ENCODE data around the gene PKNOX2. TPM values are rescaled to one million over a fixed set of nuclear protein-coding genes. Genes with fewer than 3 reads are reported as not detected.
A peak's percentile ranks its signal among the peaks of the same experiment; 100 is the strongest.

The PKNOX2 gene
- total RNA-seq, 5 donors from 2014 or later (not counting 1 experiment from before 2014, with no cell fraction given), result 0.55 TPM; not detected in 4

- POLR2A ChIA-PET, result no interaction called here
- no peaks in the 10 kb centered on the region for H3K9me3 Mint-ChIP-seq
- Histone ChIP-seq H3K27me3 (replicated peaks in 1 of 2; ENCODE audit: control insufficient read depth in 2 of 2, extremely low read depth in 1 of 2, insufficient read depth in 2 of 2, low read length in 1 of 2) (peaks cover 0 to 33% of the 10 kb centered on the region in 2 experiments), H3K4me3 (ENCODE audit: control insufficient read depth in 1 of 2, extremely low read depth in 1 of 2, low read length in 1 of 2) (no peak overlapping the region), H3K4me1 (ENCODE audit: control insufficient read depth in 1 of 2, extremely low read depth in 1 of 2, insufficient read depth in 2 of 2, low read length in 2 of 2) (no peaks in the 10 kb centered on the region), H3K36me3 (ENCODE audit: control insufficient read depth in 2 of 2, extremely low read depth in 1 of 2, insufficient read depth in 1 of 2, low read length in 1 of 2) (no peaks in the 10 kb centered on the region), H3K27ac (ENCODE audit: low read length) (no peak overlapping the region), H3K9me3 (no peaks in the 10 kb centered on the region)
- WGBS (ENCODE audit: insufficient coverage), result 100% methylated on average over 2 of the region's 5 CpGs
- ATAC-seq (replicated peaks in 1 of 4) (no peak), DNase-seq (no peak)
- H3K27me3 Mint-ChIP-seq, result peaks cover 14 to 18% of the 10 kb centered on the region in 2 donors
- H3K4me3 Mint-ChIP-seq, result no peak overlapping the region
- H3K27ac Mint-ChIP-seq, result no peak overlapping the region
- CTCF ChIA-PET, result no interaction called here
- no peaks in the 10 kb centered on the region for H3K4me1 Mint-ChIP-seq
- H3K36me3 Mint-ChIP-seq, result no peaks in the 10 kb centered on the region
Measured at GRCh38 chr11:125211191-125211947, 46.8 kb downstream of the PKNOX2 start.

- CTCF ChIA-PET, result no interaction called here
- POLR2A ChIA-PET, result no interaction called here
- H3K27me3 ChIP-seq (replicated peaks in 1 of 2; ENCODE audit: control insufficient read depth in 2 of 2, extremely low read depth in 1 of 2, insufficient read depth in 2 of 2, low read length in 1 of 2), result peaks cover 0 to 37% of the 10 kb centered on the region in 2 experiments
- no peaks in the 10 kb centered on the region for H3K36me3 Mint-ChIP-seq
- H3K36me3 ChIP-seq (ENCODE audit: control insufficient read depth in 2 of 2, extremely low read depth in 1 of 2, insufficient read depth in 1 of 2, low read length in 1 of 2), result no peaks in the 10 kb centered on the region
- ATAC-seq (replicated peaks in 1 of 4) (no peak), DNase-seq (no peak)
- no peaks in the 10 kb centered on the region for H3K9me3 Mint-ChIP-seq
- H3K4me3 Mint-ChIP-seq, result no peak overlapping the region
- H3K9me3 ChIP-seq, result no peaks in the 10 kb centered on the region
- peaks cover 14 to 19% of the 10 kb centered on the region in 2 donors for H3K27me3 Mint-ChIP-seq
- no peaks in the 10 kb centered on the region for H3K4me1 ChIP-seq (ENCODE audit: control insufficient read depth in 1 of 2, extremely low read depth in 1 of 2, insufficient read depth in 2 of 2, low read length in 2 of 2)
- H3K27ac ChIP-seq (ENCODE audit: low read length), result no peak overlapping the region
- H3K4me3 ChIP-seq (ENCODE audit: control insufficient read depth in 1 of 2, extremely low read depth in 1 of 2, low read length in 1 of 2), result no peak overlapping the region
- H3K4me1 Mint-ChIP-seq, result no peaks in the 10 kb centered on the region
- no CpG with 5 or more reads among the region's 4 CpGs for WGBS (ENCODE audit: insufficient coverage)
- no peak overlapping the region for H3K27ac Mint-ChIP-seq
Measured at GRCh38 chr11:125211948-125212340, 47.4 kb downstream of the PKNOX2 start.

- Mint-ChIP-seq H3K4me3 (no peak overlapping the region), H3K4me1 (no peaks in the 10 kb centered on the region), H3K27me3 (peaks cover 27 to 37% of the 10 kb centered on the region in 2 donors), H3K27ac (peak overlapping the region in 1 of 2 donors; percentile 24), H3K36me3 (no peaks in the 10 kb centered on the region), H3K9me3 (no peaks in the 10 kb centered on the region)
- POLR2A ChIA-PET, result no interaction called here
- WGBS (ENCODE audit: insufficient coverage), result 66% methylated on average over 9 of the region's 18 CpGs
- no peak overlapping the region for H3K4me3 ChIP-seq (ENCODE audit: control insufficient read depth in 1 of 2, extremely low read depth in 1 of 2, low read length in 1 of 2)
- H3K36me3 ChIP-seq (ENCODE audit: control insufficient read depth in 2 of 2, extremely low read depth in 1 of 2, insufficient read depth in 1 of 2, low read length in 1 of 2), result no peaks in the 10 kb centered on the region
- ATAC-seq (replicated peaks in 1 of 4) (no peak), DNase-seq (no peak)
- no peaks in the 10 kb centered on the region for H3K4me1 ChIP-seq (ENCODE audit: control insufficient read depth in 1 of 2, extremely low read depth in 1 of 2, insufficient read depth in 2 of 2, low read length in 2 of 2)
- peaks cover 0 to 44% of the 10 kb centered on the region in 2 experiments for H3K27me3 ChIP-seq (replicated peaks in 1 of 2; ENCODE audit: control insufficient read depth in 2 of 2, extremely low read depth in 1 of 2, insufficient read depth in 2 of 2, low read length in 1 of 2)
- H3K9me3 ChIP-seq, result no peaks in the 10 kb centered on the region
- no peak overlapping the region for H3K27ac ChIP-seq (ENCODE audit: low read length)
- CTCF ChIA-PET, result no interaction called here
Measured at GRCh38 chr11:125214601-125215565, 50.3 kb downstream of the PKNOX2 start.

- ATAC-seq (replicated peaks in 1 of 4) (no peak), DNase-seq (no peak)
- no peaks in the 10 kb centered on the region for H3K36me3 Mint-ChIP-seq
- no peak overlapping the region for H3K4me3 Mint-ChIP-seq
- no peaks in the 10 kb centered on the region for H3K4me1 Mint-ChIP-seq
- WGBS (ENCODE audit: insufficient coverage), result 70% methylated on average over 3 of the region's 6 CpGs
- H3K27ac ChIP-seq (ENCODE audit: low read length), result no peak overlapping the region
- peaks cover 29 to 40% of the 10 kb centered on the region in 2 donors for H3K27me3 Mint-ChIP-seq
- H3K27me3 ChIP-seq (replicated peaks in 1 of 2; ENCODE audit: control insufficient read depth in 2 of 2, extremely low read depth in 1 of 2, insufficient read depth in 2 of 2, low read length in 1 of 2), result peaks cover 0 to 44% of the 10 kb centered on the region in 2 experiments
- no peak overlapping the region for H3K4me3 ChIP-seq (ENCODE audit: control insufficient read depth in 1 of 2, extremely low read depth in 1 of 2, low read length in 1 of 2)
- no peak overlapping the region for H3K27ac Mint-ChIP-seq
- CTCF ChIA-PET, result no interaction called here
- no peaks in the 10 kb centered on the region for H3K36me3 ChIP-seq (ENCODE audit: control insufficient read depth in 2 of 2, extremely low read depth in 1 of 2, insufficient read depth in 1 of 2, low read length in 1 of 2)
- H3K4me1 ChIP-seq (ENCODE audit: control insufficient read depth in 1 of 2, extremely low read depth in 1 of 2, insufficient read depth in 2 of 2, low read length in 2 of 2), result no peaks in the 10 kb centered on the region
- H3K9me3 Mint-ChIP-seq, result no peaks in the 10 kb centered on the region
- H3K9me3 ChIP-seq, result no peaks in the 10 kb centered on the region
- POLR2A ChIA-PET, result no interaction called here
Measured at GRCh38 chr11:125215976-125216375, 51.4 kb downstream of the PKNOX2 start.

GRCh38 chr11:125218336-125218735 is 53.8 kb downstream of the PKNOX2 start:
- H3K9me3 Mint-ChIP-seq, result no peaks in the 10 kb centered on the region
- peaks cover 0 to 40% of the 10 kb centered on the region in 2 experiments for H3K27me3 ChIP-seq (replicated peaks in 1 of 2; ENCODE audit: control insufficient read depth in 2 of 2, extremely low read depth in 1 of 2, insufficient read depth in 2 of 2, low read length in 1 of 2)
- no peak for ATAC-seq (replicated peaks in 1 of 4)
- H3K9me3 ChIP-seq, result no peaks in the 10 kb centered on the region
- no peaks in the 10 kb centered on the region for H3K4me1 Mint-ChIP-seq
- ChIA-PET POLR2A (no interaction called here), CTCF (no interaction called here)
- 72% methylated on average over 3 of the region's 4 CpGs for WGBS (ENCODE audit: insufficient coverage)
- no peaks in the 10 kb centered on the region for H3K4me1 ChIP-seq (ENCODE audit: control insufficient read depth in 1 of 2, extremely low read depth in 1 of 2, insufficient read depth in 2 of 2, low read length in 2 of 2)
- DNase-seq, result no peak
- H3K4me3 Mint-ChIP-seq, result no peak overlapping the region
- no peak overlapping the region for H3K4me3 ChIP-seq (ENCODE audit: control insufficient read depth in 1 of 2, extremely low read depth in 1 of 2, low read length in 1 of 2)
- no peak overlapping the region for H3K27ac ChIP-seq (ENCODE audit: low read length)
- H3K36me3 ChIP-seq (ENCODE audit: control insufficient read depth in 2 of 2, extremely low read depth in 1 of 2, insufficient read depth in 1 of 2, low read length in 1 of 2), result no peaks in the 10 kb centered on the region
- H3K27ac Mint-ChIP-seq, result no peak overlapping the region
- H3K27me3 Mint-ChIP-seq, result peaks cover 29 to 35% of the 10 kb centered on the region in 2 donors
- H3K36me3 Mint-ChIP-seq, result no peaks in the 10 kb centered on the region

- H3K27ac ChIP-seq (ENCODE audit: low read length), result no peak overlapping the region
- Mint-ChIP-seq H3K4me1 (no peaks in the 10 kb centered on the region), H3K36me3 (no peaks in the 10 kb centered on the region), H3K27me3 (peaks cover 15 to 22% of the 10 kb centered on the region in 2 donors), H3K4me3 (no peak overlapping the region), H3K9me3 (no peaks in the 10 kb centered on the region), H3K27ac (no peak overlapping the region)
- DNase-seq (no peak), ATAC-seq (replicated peaks in 1 of 4) (no peak)
- ChIA-PET CTCF (no interaction called here), POLR2A (no interaction called here)
- peaks cover 0 to 25% of the 10 kb centered on the region in 2 experiments for H3K27me3 ChIP-seq (replicated peaks in 1 of 2; ENCODE audit: control insufficient read depth in 2 of 2, extremely low read depth in 1 of 2, insufficient read depth in 2 of 2, low read length in 1 of 2)
- no peaks in the 10 kb centered on the region for H3K36me3 ChIP-seq (ENCODE audit: control insufficient read depth in 2 of 2, extremely low read depth in 1 of 2, insufficient read depth in 1 of 2, low read length in 1 of 2)
- WGBS (ENCODE audit: insufficient coverage), result no CpG with 5 or more reads among the region's 10 CpGs
- no peaks in the 10 kb centered on the region for H3K9me3 ChIP-seq
- H3K4me3 ChIP-seq (ENCODE audit: control insufficient read depth in 1 of 2, extremely low read depth in 1 of 2, low read length in 1 of 2), result no peak overlapping the region
- no peaks in the 10 kb centered on the region for H3K4me1 ChIP-seq (ENCODE audit: control insufficient read depth in 1 of 2, extremely low read depth in 1 of 2, insufficient read depth in 2 of 2, low read length in 2 of 2)
Measured at GRCh38 chr11:125221461-125221860, 56.9 kb downstream of the PKNOX2 start.
